HepG2 (cell line): ENCODE measurements around the gene FUCA2. TPM values are rescaled to one million over a fixed set of nuclear protein-coding genes. Genes with fewer than 3 reads are reported as not detected.
A peak's percentile ranks its signal among the peaks of the same experiment; 100 is the strongest.

Experiments used
- CCAR2 ChIP-seq: fragments of 200-400 bp; formaldehyde crosslinking; optimal IDR thresholded peaks from 2 replicates; pipeline ENCODE3; 2018; ENCODE audit warnings: low read depth, mild to moderate bottlenecking, low read length, moderate library complexity
- CERS6 ChIP-seq: sonication (generic); formaldehyde crosslinking; IDR thresholded peaks from 2 replicates; pipeline ENCODE4 v1.5.0; 2020; ENCODE audit warnings: missing genetic modification reagents
- DMAP1 ChIP-seq: IDR thresholded peaks from 2 replicates; pipeline ENCODE4 v1.6.1; 2016
- KAT8 ChIP-seq: IDR thresholded peaks from 2 replicates; pipeline ENCODE4 v1.6.1; 2016; ENCODE audit warnings: missing genetic modification reagents, missing compliant biosample characterization
- KLF9 ChIP-seq: IDR thresholded peaks from 2 replicates; pipeline ENCODE4 v1.6.1; 2016; ENCODE audit warnings: low read depth
- LBX2 ChIP-seq: sonication (generic); formaldehyde crosslinking; IDR thresholded peaks from 2 replicates; pipeline ENCODE4 v1.5.0; 2020; ENCODE audit warnings: missing genetic modification reagents, mild to moderate bottlenecking, borderline replicate concordance
- MED8 ChIP-seq: sonication (generic); formaldehyde crosslinking; IDR thresholded peaks from 2 replicates; pipeline ENCODE4 v1.8.1; 2023; ENCODE audit warnings: mild to moderate bottlenecking, missing genetic modification reagents; ENCODE audit not compliant: insufficient replicate concordance
- MXD1 ChIP-seq: sonication (generic); formaldehyde crosslinking; IDR thresholded peaks from 2 replicates; pipeline ENCODE4 v1.4.0; 2020; ENCODE audit warnings: mild to moderate bottlenecking, missing genetic modification reagents
- TCF7 ChIP-seq: sonication (generic); IDR thresholded peaks from 2 replicates; pipeline ENCODE4 v1.6.1; 2016; ENCODE audit warnings: antibody characterized with exemption, low read depth
- TCF7L2 ChIP-seq: IDR thresholded peaks from 2 replicates; pipeline ENCODE4 v1.6.1; 2011; ENCODE audit warnings: mild to moderate bottlenecking, low read depth, low read length, moderate library complexity
- TOE1 ChIP-seq: sonication (generic); formaldehyde crosslinking; IDR thresholded peaks from 2 replicates; pipeline ENCODE4 v1.4.0; 2020; ENCODE audit warnings: mild to moderate bottlenecking, missing genetic modification reagents
- ZBTB7B ChIP-seq: sonication (generic); formaldehyde crosslinking; IDR thresholded peaks from 2 replicates; pipeline ENCODE4 v1.4.0; 2020; ENCODE audit warnings: missing genetic modification reagents
- ZFP90 ChIP-seq: sonication (generic); formaldehyde crosslinking; IDR thresholded peaks from 2 replicates; pipeline ENCODE4 v1.8.0; 2022; ENCODE audit warnings: missing genetic modification reagents, mild to moderate bottlenecking, inconsistent platforms, borderline replicate concordance
- ZKSCAN5 ChIP-seq: sonication (generic); formaldehyde crosslinking; IDR thresholded peaks from 2 replicates; pipeline ENCODE4 v1.5.1; 2020; ENCODE audit warnings: mild to moderate bottlenecking, missing genetic modification reagents
- ZNF207 ChIP-seq: fragments of 450-650 bp; IDR thresholded peaks from 2 replicates; pipeline ENCODE4 v1.6.1; 2016; ENCODE audit warnings: antibody characterized with exemption, borderline replicate concordance
- ZNF879 ChIP-seq: sonication (generic); formaldehyde crosslinking; IDR thresholded peaks from 2 replicates; pipeline ENCODE4 v1.8.1; 2023; ENCODE audit warnings: missing genetic modification reagents
- ZZZ3 ChIP-seq: sonication (generic); formaldehyde crosslinking; IDR thresholded peaks from 2 replicates; pipeline ENCODE4 v1.4.0; 2020; ENCODE audit warnings: missing genetic modification reagents, mild to moderate bottlenecking, borderline replicate concordance
- polyA plus RNA-seq, 8 experiments: library from polyadenylated mRNA; depleted of rRNA in 3 of 8; stranded (reverse) in 7 of 8; unstranded in 1 of 8; fragments of >200 nt; fragmentation: Illumina TruSeq in 4 of 8; extraction: Trizol in 4 of 8; gene quantifications; 2 replicates each; pipeline versions ENCODE4 v1.2.1 to v1.2.3, GENCODE V29; 2011 to 2016; ENCODE audit warnings: low read depth in 4 of 8, missing spikeins in 1 of 8, mixed read lengths in 1 of 8; ENCODE audit not compliant: insufficient read depth in 1 of 8
- total RNA-seq, 5 experiments: library from RNA; depleted of rRNA; stranded (reverse); fragments of >200 nt; fragmentation: Illumina TruSeq; extraction: Trizol; gene quantifications; 2 replicates each; pipeline ENCODE4 v1.2.3, GENCODE V29; 2016; ENCODE audit warnings: low read depth in 1 of 5
- TF ChIP-seq, protein P1 (sequence below): sonication (generic); formaldehyde crosslinking; IDR thresholded peaks from 2 replicates; pipeline ENCODE4 v1.5.0; 2020; ENCODE audit warnings: mild to moderate bottlenecking, missing genetic modification reagents
- TF ChIP-seq, protein P2 (sequence below): sonication (generic); formaldehyde crosslinking; IDR thresholded peaks from 2 replicates; pipeline ENCODE4 v1.4.0; 2020; ENCODE audit warnings: missing genetic modification reagents
- TF ChIP-seq, protein P3 (sequence below): sonication (generic); formaldehyde crosslinking; IDR thresholded peaks from 2 replicates; pipeline ENCODE4 v1.4.0; 2020; ENCODE audit warnings: mild to moderate bottlenecking, low read depth, missing genetic modification reagents
- TF ChIP-seq, protein P4 (sequence below): sonication (generic); formaldehyde crosslinking; IDR thresholded peaks from 2 replicates; pipeline ENCODE4 v1.8.1; 2023; ENCODE audit warnings: mild to moderate bottlenecking, moderate library complexity, missing genetic modification reagents

FUCA2 gene
- total and polyA plus RNA-seq, 2 of the 13 experiments (the other 11 are each of a cell fraction or from before 2014, with no cell fraction given): 87.4 to 144 TPM

- TF ChIP-seq, protein P1, sequence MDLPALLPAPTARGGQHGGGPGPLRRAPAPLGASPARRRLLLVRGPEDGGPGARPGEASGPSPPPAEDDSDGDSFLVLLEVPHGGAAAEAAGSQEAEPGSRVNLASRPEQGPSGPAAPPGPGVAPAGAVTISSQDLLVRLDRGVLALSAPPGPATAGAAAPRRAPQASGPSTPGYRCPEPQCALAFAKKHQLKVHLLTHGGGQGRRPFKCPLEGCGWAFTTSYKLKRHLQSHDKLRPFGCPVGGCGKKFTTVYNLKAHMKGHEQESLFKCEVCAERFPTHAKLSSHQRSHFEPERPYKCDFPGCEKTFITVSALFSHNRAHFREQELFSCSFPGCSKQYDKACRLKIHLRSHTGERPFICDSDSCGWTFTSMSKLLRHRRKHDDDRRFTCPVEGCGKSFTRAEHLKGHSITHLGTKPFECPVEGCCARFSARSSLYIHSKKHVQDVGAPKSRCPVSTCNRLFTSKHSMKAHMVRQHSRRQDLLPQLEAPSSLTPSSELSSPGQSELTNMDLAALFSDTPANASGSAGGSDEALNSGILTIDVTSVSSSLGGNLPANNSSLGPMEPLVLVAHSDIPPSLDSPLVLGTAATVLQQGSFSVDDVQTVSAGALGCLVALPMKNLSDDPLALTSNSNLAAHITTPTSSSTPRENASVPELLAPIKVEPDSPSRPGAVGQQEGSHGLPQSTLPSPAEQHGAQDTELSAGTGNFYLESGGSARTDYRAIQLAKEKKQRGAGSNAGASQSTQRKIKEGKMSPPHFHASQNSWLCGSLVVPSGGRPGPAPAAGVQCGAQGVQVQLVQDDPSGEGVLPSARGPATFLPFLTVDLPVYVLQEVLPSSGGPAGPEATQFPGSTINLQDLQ (CRISPR knock-in tag): 0 out of 2 replicates have a peak, but pooled peaks have one; percentile 75
- TF ChIP-seq TCF7 (no peak), KLF9 (CRISPR knock-in tag) (peak; percentile 98), KAT8 (CRISPR knock-in tag) (peak; percentile 99), LBX2 (CRISPR knock-in tag) (peak; percentile 91; the same call in 1 of the 2 replicates), MXD1 (peak; percentile 84), ZBTB7B (CRISPR knock-in tag) (peak; percentile 87; the same call in 1 of the 2 replicates), DMAP1 (CRISPR knock-in tag) (peak; percentile 98), TOE1 (CRISPR knock-in tag) (peak; percentile 99; the same call in 1 of the 2 replicates), ZNF879 (no peak; the same call in 1 of the 2 replicates), ZZZ3 (CRISPR knock-in tag) (no peak), TCF7L2 (no peak), MED8 (CRISPR knock-in tag) (peak; percentile 95), CERS6 (no peak), ZKSCAN5 (CRISPR knock-in tag) (peak; percentile 72), CCAR2 (peak; percentile 100), ZNF207 (no peak), ZFP90 (CRISPR knock-in tag) (peak; percentile 98)
- TF ChIP-seq, protein P2, sequence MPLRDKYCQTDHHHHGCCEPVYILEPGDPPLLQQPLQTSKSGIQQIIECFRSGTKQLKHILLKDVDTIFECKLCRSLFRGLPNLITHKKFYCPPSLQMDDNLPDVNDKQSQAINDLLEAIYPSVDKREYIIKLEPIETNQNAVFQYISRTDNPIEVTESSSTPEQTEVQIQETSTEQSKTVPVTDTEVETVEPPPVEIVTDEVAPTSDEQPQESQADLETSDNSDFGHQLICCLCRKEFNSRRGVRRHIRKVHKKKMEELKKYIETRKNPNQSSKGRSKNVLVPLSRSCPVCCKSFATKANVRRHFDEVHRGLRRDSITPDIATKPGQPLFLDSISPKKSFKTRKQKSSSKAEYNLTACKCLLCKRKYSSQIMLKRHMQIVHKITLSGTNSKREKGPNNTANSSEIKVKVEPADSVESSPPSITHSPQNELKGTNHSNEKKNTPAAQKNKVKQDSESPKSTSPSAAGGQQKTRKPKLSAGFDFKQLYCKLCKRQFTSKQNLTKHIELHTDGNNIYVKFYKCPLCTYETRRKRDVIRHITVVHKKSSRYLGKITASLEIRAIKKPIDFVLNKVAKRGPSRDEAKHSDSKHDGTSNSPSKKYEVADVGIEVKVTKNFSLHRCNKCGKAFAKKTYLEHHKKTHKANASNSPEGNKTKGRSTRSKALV: peak; percentile 92; the same call in 1 of the 2 replicates
- TF ChIP-seq, protein P3, sequence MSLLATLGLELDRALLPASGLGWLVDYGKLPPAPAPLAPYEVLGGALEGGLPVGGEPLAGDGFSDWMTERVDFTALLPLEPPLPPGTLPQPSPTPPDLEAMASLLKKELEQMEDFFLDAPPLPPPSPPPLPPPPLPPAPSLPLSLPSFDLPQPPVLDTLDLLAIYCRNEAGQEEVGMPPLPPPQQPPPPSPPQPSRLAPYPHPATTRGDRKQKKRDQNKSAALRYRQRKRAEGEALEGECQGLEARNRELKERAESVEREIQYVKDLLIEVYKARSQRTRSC (CRISPR knock-in tag): no peak
- TF ChIP-seq, protein P4, sequence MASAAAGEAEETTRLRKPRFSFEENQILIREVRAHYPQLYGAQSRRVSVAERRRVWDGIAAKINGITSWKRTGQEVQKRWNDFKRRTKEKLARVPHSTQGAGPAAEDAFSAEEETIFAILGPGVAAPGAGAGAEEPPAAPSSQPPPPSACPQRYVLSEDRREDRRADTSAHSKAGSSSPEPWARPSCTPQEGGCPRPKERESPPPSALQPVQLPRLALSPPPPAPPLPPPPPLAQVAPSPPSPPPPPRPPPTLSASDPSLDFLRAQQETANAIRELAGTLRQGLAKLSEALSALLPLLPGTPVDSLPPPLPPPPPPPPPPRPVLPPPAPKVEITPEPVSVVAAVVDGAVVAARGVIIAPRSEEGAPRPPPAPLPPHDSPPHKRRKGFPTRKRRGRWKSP (CRISPR knock-in tag): peak; percentile 98
Observed at GRCh38 chr6:143450453-143451371, 60.8 kb downstream of the FUCA2 start, which contains the start of the genes ADAT2 and PEX3 (continued).
